ENCODE measurements around the gene HOXB13.

DNA sequence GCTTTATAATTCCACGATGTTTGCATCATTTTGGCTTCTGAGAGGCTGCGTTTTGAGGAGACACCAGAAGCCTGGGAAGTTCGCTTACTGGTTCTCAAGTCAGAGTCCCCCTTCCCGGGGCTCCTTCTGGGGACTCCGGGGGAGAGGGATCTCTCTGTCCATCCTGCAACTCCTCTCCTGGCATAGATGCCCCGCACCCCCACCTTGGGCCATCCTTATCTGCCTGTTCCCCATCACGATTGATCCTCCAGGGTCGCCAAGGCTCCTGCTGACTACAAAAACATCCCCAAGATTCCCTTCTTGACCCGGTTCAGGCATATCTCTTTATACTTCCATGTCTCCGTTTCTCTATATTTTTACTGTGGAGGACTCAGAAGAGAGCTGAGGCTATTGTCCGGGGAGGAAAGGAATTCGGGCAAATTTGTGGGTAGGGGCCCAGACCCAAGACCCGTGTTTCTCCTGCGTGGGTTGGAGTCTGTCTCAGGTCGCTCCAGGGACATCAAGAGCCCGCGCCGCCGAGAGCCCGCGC, 18.4 kb upstream of the HOXB13 start:
- TF ChIP-seq CTCF (conservative IDR thresholded peaks at IDR 0.05; ENCODE audit: low read length) = no peak
- TF ChIP-seq EZH2phosphoT487 (IDR thresholded peaks at IDR 0.05; ENCODE audit: borderline replicate concordance, low read depth, low read length) = no peak
